NB4 (cell line): ENCODE data around the gene MMP3.
A peak's percentile ranks its signal among the peaks of the same experiment; 100 is the strongest.

ENCODE experiments used
- DNase-seq: peaks from one replicate; pipeline ENCODE4 v3.0.0; 2010; ENCODE audit warnings: low read depth
- H3K4me3 ChIP-seq: one replicate; pipeline ENCODE4 v1.5.1; 2011; ENCODE audit warnings: mild to moderate bottlenecking, low read depth, low read length, moderate library complexity
- MYC ChIP-seq: IDR thresholded peaks from 2 replicates; pipeline ENCODE4 v1.6.1; 2011; ENCODE audit warnings: low read depth, low read length
- POLR2A ChIP-seq: IDR thresholded peaks from 2 replicates; pipeline ENCODE4 v1.6.1; 2011; ENCODE audit warnings: mild to moderate bottlenecking; ENCODE audit not compliant: insufficient read length; ENCODE audit errors: extremely low read depth
- TF ChIP-seq, protein P1 (sequence below): IDR thresholded peaks from 2 replicates; pipeline ENCODE4 v1.6.1; 2011; ENCODE audit warnings: low read depth, low read length
- TF ChIP-seq, protein P2 (sequence below): IDR thresholded peaks from one replicate; pipeline ENCODE4 v1.5.1; 2012; ENCODE audit warnings: low read depth, low read length

Gene MMP3

DNA sequence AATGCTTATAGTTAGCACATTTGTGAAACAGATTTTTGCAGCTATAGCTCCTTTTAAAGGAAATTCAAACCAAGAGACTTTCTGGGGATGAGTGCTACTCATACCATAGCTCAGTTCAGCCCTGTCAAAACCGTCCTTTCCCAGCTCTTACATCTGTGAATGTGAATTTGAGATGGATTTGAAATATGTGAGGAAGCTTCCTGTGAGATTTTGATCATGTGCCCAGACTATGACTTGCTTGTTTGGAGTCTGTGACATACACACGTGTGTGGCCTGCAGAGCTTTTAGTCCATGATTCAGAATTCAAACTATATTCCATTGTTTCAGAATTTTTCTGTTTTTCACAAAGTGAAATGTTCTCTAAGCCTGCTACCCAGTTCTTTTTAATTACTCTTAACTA is 41.1 kb downstream of the MMP3 start:
- no peak for DNase-seq
- TF ChIP-seq POLR2A, result no peak
- TF ChIP-seq, protein P1, sequence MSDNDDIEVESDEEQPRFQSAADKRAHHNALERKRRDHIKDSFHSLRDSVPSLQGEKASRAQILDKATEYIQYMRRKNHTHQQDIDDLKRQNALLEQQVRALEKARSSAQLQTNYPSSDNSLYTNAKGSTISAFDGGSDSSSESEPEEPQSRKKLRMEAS, result no peak
- TF ChIP-seq, protein P2, sequence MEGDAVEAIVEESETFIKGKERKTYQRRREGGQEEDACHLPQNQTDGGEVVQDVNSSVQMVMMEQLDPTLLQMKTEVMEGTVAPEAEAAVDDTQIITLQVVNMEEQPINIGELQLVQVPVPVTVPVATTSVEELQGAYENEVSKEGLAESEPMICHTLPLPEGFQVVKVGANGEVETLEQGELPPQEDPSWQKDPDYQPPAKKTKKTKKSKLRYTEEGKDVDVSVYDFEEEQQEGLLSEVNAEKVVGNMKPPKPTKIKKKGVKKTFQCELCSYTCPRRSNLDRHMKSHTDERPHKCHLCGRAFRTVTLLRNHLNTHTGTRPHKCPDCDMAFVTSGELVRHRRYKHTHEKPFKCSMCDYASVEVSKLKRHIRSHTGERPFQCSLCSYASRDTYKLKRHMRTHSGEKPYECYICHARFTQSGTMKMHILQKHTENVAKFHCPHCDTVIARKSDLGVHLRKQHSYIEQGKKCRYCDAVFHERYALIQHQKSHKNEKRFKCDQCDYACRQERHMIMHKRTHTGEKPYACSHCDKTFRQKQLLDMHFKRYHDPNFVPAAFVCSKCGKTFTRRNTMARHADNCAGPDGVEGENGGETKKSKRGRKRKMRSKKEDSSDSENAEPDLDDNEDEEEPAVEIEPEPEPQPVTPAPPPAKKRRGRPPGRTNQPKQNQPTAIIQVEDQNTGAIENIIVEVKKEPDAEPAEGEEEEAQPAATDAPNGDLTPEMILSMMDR, result no peak
- no peak for TF ChIP-seq MYC
- H3K4me3 ChIP-seq, result no peak overlapping the region

- no peak overlapping the region for H3K4me3 ChIP-seq
- no peak for DNase-seq
- TF ChIP-seq, protein P1, result no peak
- TF ChIP-seq MYC (no peak), POLR2A (no peak)
- TF ChIP-seq, protein P2, result no peak
Measured at GRCh38 chr11:102800767-102801166, 42.6 kb downstream of the MMP3 start.

GRCh38 chr11:102799681-102800340 is 43.6 kb downstream of the MMP3 start:
- DNase-seq, result no peak
- TF ChIP-seq, protein P2, result no peak
- TF ChIP-seq, protein P1, result no peak
- TF ChIP-seq MYC (no peak), POLR2A (no peak)
- no peak overlapping the region for H3K4me3 ChIP-seq

DNA sequence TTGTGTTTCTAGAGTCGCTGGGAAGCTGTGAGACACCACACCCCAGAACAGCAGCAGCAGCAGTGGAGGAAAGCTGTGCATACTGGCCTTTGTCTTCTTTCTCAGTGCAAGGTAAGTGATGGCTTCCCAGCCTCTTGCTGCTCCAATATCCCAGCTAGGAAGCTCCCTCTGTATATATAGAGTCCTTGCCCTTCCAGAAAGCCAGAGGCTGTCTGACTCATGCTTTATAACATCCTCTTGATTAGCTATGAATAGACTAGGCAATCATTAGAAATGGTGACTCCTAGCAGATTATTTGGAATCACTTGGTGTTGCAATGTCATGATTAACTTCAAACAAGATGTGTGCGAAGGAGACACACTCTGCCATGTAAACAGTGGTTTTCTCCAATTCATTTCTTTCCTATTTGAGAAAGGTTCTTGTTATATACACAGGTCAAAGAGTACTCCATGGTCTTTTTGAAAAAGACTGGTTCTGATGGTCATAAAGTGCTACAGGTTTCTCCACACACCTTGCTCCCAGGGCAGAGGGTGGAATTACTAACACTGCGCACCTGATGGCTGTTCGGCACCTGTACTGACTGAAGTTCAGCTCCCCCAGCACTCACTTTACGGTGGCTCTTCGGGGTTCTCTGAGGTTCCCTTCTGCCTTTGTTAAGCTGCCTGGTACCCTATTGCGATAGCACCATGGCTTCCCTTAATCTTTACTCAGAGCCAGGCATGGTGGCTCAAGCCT is 45.2 kb downstream of the MMP3 start, which contains the start of gene MMP1:
TSS of gene MMP1 (minus strand) at position 149 of the 735 bp plus-strand sequence. CDS start at position 81, 68 bp downstream.
- no peak within 1 kb of the TSS for H3K4me3 ChIP-seq
- no peak for DNase-seq
- TF ChIP-seq POLR2A (no peak), MYC (no peak)
- TF ChIP-seq, protein P1, result no peak
- TF ChIP-seq, protein P2, result no peak

- DNase-seq, result peak; percentile 58
- no peak overlapping the region for H3K4me3 ChIP-seq
- TF ChIP-seq, protein P2, result peak; percentile 62
- no peak for TF ChIP-seq POLR2A
Measured at GRCh38 chr11:102794382-102794781, 49.0 kb downstream of the MMP3 start.
